Astrocyte (in vitro differentiated cells and primary cell): ENCODE results near the gene ZC3H12A.

Experiments used
- CTCF ChIP-seq: IDR thresholded peaks from 2 replicates; pipeline ENCODE4 v1.5.1; 2011; ENCODE audit warnings: low read depth, mild to moderate bottlenecking, inconsistent platforms, low read length, moderate library complexity; ENCODE audit not compliant: insufficient read depth
- EZH2 ChIP-seq: IDR thresholded peaks from 2 replicates; pipeline ENCODE4 v1.6.1; 2012; ENCODE audit warnings: mild to moderate bottlenecking, low read length, inconsistent platforms; ENCODE audit not compliant: insufficient read depth

DNA sequence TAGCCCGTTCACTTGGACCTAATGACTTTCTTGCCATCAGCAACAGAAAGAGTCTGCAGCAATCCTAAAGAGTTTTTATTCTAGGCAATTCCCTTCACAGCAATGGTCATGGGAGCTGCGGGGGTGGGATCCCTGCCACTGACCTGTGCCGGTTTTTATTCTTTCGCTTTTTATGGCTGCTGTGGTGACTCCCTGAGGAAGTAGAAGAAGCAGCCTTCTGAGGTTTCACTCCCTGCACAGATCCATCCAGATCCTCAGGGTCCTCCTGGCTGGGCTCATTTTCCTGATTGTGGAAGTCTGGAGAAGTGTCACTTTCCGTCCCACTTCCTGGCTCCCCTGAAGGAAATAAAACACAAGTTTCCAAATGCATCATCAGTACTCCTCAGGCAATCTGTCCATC lies 27.3 kb downstream of the ZC3H12A start:
- TF ChIP-seq CTCF = no peak
- TF ChIP-seq EZH2 = no peak
